ENCODE results near the gene PRRT4.

Gene PRRT4

GRCh38 chr7:128323459-128324367, 37.8 kb downstream of the PRRT4 start:
- FAIRE-seq: no peak
- TF ChIP-seq TAF1 (IDR thresholded peaks at IDR 0.05; ENCODE audit: borderline replicate concordance, low read depth, low read length) (no peak), POLR2AphosphoS5 (IDR thresholded peaks at IDR 0.05; ENCODE audit: low read depth, low read length) (no peak), POLR2A (IDR thresholded peaks at IDR 0.05; ENCODE audit: low read depth, low read length) (no peak)
- DNase-seq (ENCODE audit: insufficient read length): no peak

- FAIRE-seq (no peak), DNase-seq (ENCODE audit: insufficient read length) (no peak)
- TF ChIP-seq TAF1 (IDR thresholded peaks at IDR 0.05; ENCODE audit: borderline replicate concordance, low read depth, low read length): no peak
- TF ChIP-seq POLR2A (IDR thresholded peaks at IDR 0.05; ENCODE audit: low read depth, low read length): no peak
- TF ChIP-seq POLR2AphosphoS5 (IDR thresholded peaks at IDR 0.05; ENCODE audit: low read depth, low read length): no peak
Measured at GRCh38 chr7:128323040-128323439, 38.5 kb downstream of the PRRT4 start.

GRCh38 chr7:128322040-128322643, 39.3 kb downstream of the PRRT4 start:
- no peak for DNase-seq (ENCODE audit: insufficient read length)
- no peak for FAIRE-seq
- TF ChIP-seq POLR2A (IDR thresholded peaks at IDR 0.05; ENCODE audit: low read depth, low read length): no peak
- TF ChIP-seq POLR2AphosphoS5 (IDR thresholded peaks at IDR 0.05; ENCODE audit: low read depth, low read length): no peak

- DNase-seq (ENCODE audit: insufficient read length) (no peak), FAIRE-seq (no peak)
- TF ChIP-seq POLR2A (IDR thresholded peaks at IDR 0.05; ENCODE audit: low read depth, low read length) (no peak), POLR2AphosphoS5 (IDR thresholded peaks at IDR 0.05; ENCODE audit: low read depth, low read length) (no peak), TAF1 (IDR thresholded peaks at IDR 0.05; ENCODE audit: borderline replicate concordance, low read depth, low read length) (no peak)
Measured at GRCh38 chr7:128321044-128321422, 40.5 kb downstream of the PRRT4 start.

- FAIRE-seq: no peak
- TF ChIP-seq POLR2A (IDR thresholded peaks at IDR 0.05; ENCODE audit: low read depth, low read length) (no peak), POLR2AphosphoS5 (IDR thresholded peaks at IDR 0.05; ENCODE audit: low read depth, low read length) (no peak), TAF1 (IDR thresholded peaks at IDR 0.05; ENCODE audit: borderline replicate concordance, low read depth, low read length) (no peak)
- no peak for DNase-seq (ENCODE audit: insufficient read length)
Measured at GRCh38 chr7:128318691-128319090, 42.8 kb downstream of the PRRT4 start.

- FAIRE-seq: no peak
- TF ChIP-seq POLR2AphosphoS5 (IDR thresholded peaks at IDR 0.05; ENCODE audit: low read depth, low read length) (no peak), POLR2A (IDR thresholded peaks at IDR 0.05; ENCODE audit: low read depth, low read length) (no peak), TAF1 (IDR thresholded peaks at IDR 0.05; ENCODE audit: borderline replicate concordance, low read depth, low read length) (no peak)
- no peak for DNase-seq (ENCODE audit: insufficient read length)
Measured at GRCh38 chr7:128311013-128311412, 50.5 kb downstream of the PRRT4 start.

GRCh38 chr7:128310499-128310898, 51.0 kb downstream of the PRRT4 start:
- no peak for FAIRE-seq
- TF ChIP-seq POLR2AphosphoS5 (IDR thresholded peaks at IDR 0.05; ENCODE audit: low read depth, low read length) (no peak), POLR2A (IDR thresholded peaks at IDR 0.05; ENCODE audit: low read depth, low read length) (no peak), TAF1 (IDR thresholded peaks at IDR 0.05; ENCODE audit: borderline replicate concordance, low read depth, low read length) (no peak)

GRCh38 chr7:128309976-128310375, 51.5 kb downstream of the PRRT4 start:
- FAIRE-seq: no peak
- TF ChIP-seq POLR2AphosphoS5 (IDR thresholded peaks at IDR 0.05; ENCODE audit: low read depth, low read length): no peak
- no peak for TF ChIP-seq TAF1 (IDR thresholded peaks at IDR 0.05; ENCODE audit: borderline replicate concordance, low read depth, low read length)
- TF ChIP-seq POLR2A (IDR thresholded peaks at IDR 0.05; ENCODE audit: low read depth, low read length): no peak
- DNase-seq (ENCODE audit: insufficient read length): no peak

More at GRCh38 chr7:128310499-128310898, 51.0 kb downstream of the PRRT4 start:
- no peak for DNase-seq (ENCODE audit: insufficient read length)

- DNase-seq (ENCODE audit: insufficient read length): no peak
Measured at GRCh38 chr7:128309124-128309523, 52.4 kb downstream of the PRRT4 start.

GRCh38 chr7:128307061-128307460, 54.4 kb downstream of the PRRT4 start:
- TF ChIP-seq POLR2A (IDR thresholded peaks at IDR 0.05; ENCODE audit: low read depth, low read length) (no peak), POLR2AphosphoS5 (IDR thresholded peaks at IDR 0.05; ENCODE audit: low read depth, low read length) (no peak), TAF1 (IDR thresholded peaks at IDR 0.05; ENCODE audit: borderline replicate concordance, low read depth, low read length) (no peak)
- FAIRE-seq (no peak), DNase-seq (ENCODE audit: insufficient read length) (no peak)

More at GRCh38 chr7:128309124-128309523, 52.4 kb downstream of the PRRT4 start:
- no peak for FAIRE-seq
- no peak for TF ChIP-seq POLR2AphosphoS5 (IDR thresholded peaks at IDR 0.05; ENCODE audit: low read depth, low read length)
- TF ChIP-seq POLR2A (IDR thresholded peaks at IDR 0.05; ENCODE audit: low read depth, low read length): no peak
- TF ChIP-seq TAF1 (IDR thresholded peaks at IDR 0.05; ENCODE audit: borderline replicate concordance, low read depth, low read length): no peak

GRCh38 chr7:128304212-128304611, 57.3 kb downstream of the PRRT4 start:
- no peak for TF ChIP-seq TAF1 (IDR thresholded peaks at IDR 0.05; ENCODE audit: borderline replicate concordance, low read depth, low read length)
- no peak for TF ChIP-seq POLR2AphosphoS5 (IDR thresholded peaks at IDR 0.05; ENCODE audit: low read depth, low read length)
- no peak for TF ChIP-seq POLR2A (IDR thresholded peaks at IDR 0.05; ENCODE audit: low read depth, low read length)
- no peak for FAIRE-seq
- no peak for DNase-seq (ENCODE audit: insufficient read length)

GRCh38 chr7:128303643-128304042, 57.8 kb downstream of the PRRT4 start:
- DNase-seq (ENCODE audit: insufficient read length): no peak

More at GRCh38 chr7:128303643-128304042, 57.8 kb downstream of the PRRT4 start:
- no peak for TF ChIP-seq TAF1 (IDR thresholded peaks at IDR 0.05; ENCODE audit: borderline replicate concordance, low read depth, low read length)
- no peak for TF ChIP-seq POLR2A (IDR thresholded peaks at IDR 0.05; ENCODE audit: low read depth, low read length)
- TF ChIP-seq POLR2AphosphoS5 (IDR thresholded peaks at IDR 0.05; ENCODE audit: low read depth, low read length): no peak
- no peak for FAIRE-seq
